ENCODE measurements around the gene FGF9. TPM values are rescaled to one million over a fixed set of nuclear protein-coding genes. Genes with fewer than 3 reads are reported as not detected.

FGF9 gene
- total RNA-seq, 1 experiment from 2014 or later, result 1.5 TPM

GRCh38 chr13:21741396-21741979, 70.6 kb downstream of the FGF9 start (continued):
- TF ChIP-seq CTCF (IDR thresholded peaks at IDR 0.05 in 2 of 3, conservative IDR thresholded peaks at IDR 0.05 in 1 of 3; ENCODE audit: borderline replicate concordance in 1 of 3, insufficient read depth in 1 of 3, low read depth in 2 of 3, low read length in 2 of 3) (no peak), SRF (IDR thresholded peaks at IDR 0.05; ENCODE audit: low read depth) (no peak), EZH2 (IDR thresholded peaks at IDR 0.05) (no peak)

GRCh38 chr13:21742096-21742495, 71.2 kb downstream of the FGF9 start:
- Histone ChIP-seq H3K27ac (ENCODE audit: low read depth, low read length) (no peak overlapping the region), H3K4me3 (replicated peaks in 1 of 2; ENCODE audit: low read depth in 1 of 2, low read length in 2 of 2) (no peak overlapping the region), H3K9ac (ENCODE audit: low read length) (no peak overlapping the region), H3K79me2 (ENCODE audit: insufficient read depth, low read length) (no peaks in the 10 kb centered on the region), H3K9me3 (ENCODE audit: control insufficient read depth in 1 of 2, insufficient read depth in 1 of 2, low read depth in 1 of 2, low read length in 2 of 2) (no peaks in the 10 kb centered on the region), H3K27me3 (ENCODE audit: insufficient read depth, low read length) (peaks cover 23% of the 10 kb centered on the region), H3K4me1 (ENCODE audit: control insufficient read depth in 1 of 2, insufficient read depth in 2 of 2, low read length in 2 of 2) (no peaks in the 10 kb centered on the region), H3K4me2 (ENCODE audit: low read length) (no peak overlapping the region), H3K36me3 (ENCODE audit: control insufficient read depth in 1 of 2, insufficient read depth in 2 of 2, low read length in 2 of 2) (no peaks in the 10 kb centered on the region), H3K9me2 (ENCODE audit: insufficient read depth) (no peaks in the 10 kb centered on the region), H2AFZ (ENCODE audit: low read depth, low read length, poor library complexity, severe bottlenecking) (no peak overlapping the region), H4K20me1 (ENCODE audit: insufficient read depth) (no peaks in the 10 kb centered on the region)
- ChIA-PET POLR2A (no interaction called here), CTCF (no interaction called here), RAD21 (ENCODE audit: low non-redundant PET in 1 of 2, low total read pairs in 2 of 2, uncharacterized antibody in 2 of 2, unreplicated experiment in 2 of 2) (interaction anchor here in 1 of 2 experiments (0.5 kb wide), 1 partner anchor 404 kb away, joined by 3 read pairs; no protein-coding TSS in a partner anchor)
- DNase-seq (ENCODE audit: low read depth, low spot score) (no peak), ATAC-seq (no peak)
- intact Hi-C loops (cut with micrococcal nuclease), result no loop called here
- no TSS peak for BruUV-seq (replicated peaks)
- TF ChIP-seq CEBPB (IDR thresholded peaks at IDR 0.05; ENCODE audit: low read depth), result no peak
- no peak for TF ChIP-seq YY1 (IDR thresholded peaks at IDR 0.05; ENCODE audit: extremely low read depth, insufficient replicate concordance, low read depth, low read length)
- TF ChIP-seq CBX3 (IDR thresholded peaks at IDR 0.05; ENCODE audit: low read depth), result no peak
- TF ChIP-seq ZFX (IDR thresholded peaks at IDR 0.05), result no peak
- TF ChIP-seq ELF1 (IDR thresholded peaks at IDR 0.05; ENCODE audit: borderline replicate concordance, low read depth), result no peak
